DMS53 treated with DMSO at 0.1 percent for 48 hours (cell line): ENCODE results near the gene ZNF521.

Experiments
- DNase-seq: peaks from one replicate; lab custom pipeline; 2025; ENCODE audit not compliant: unreplicated experiment; lab: John Stamatoyannopoulos, UW

Gene ZNF521

DNA sequence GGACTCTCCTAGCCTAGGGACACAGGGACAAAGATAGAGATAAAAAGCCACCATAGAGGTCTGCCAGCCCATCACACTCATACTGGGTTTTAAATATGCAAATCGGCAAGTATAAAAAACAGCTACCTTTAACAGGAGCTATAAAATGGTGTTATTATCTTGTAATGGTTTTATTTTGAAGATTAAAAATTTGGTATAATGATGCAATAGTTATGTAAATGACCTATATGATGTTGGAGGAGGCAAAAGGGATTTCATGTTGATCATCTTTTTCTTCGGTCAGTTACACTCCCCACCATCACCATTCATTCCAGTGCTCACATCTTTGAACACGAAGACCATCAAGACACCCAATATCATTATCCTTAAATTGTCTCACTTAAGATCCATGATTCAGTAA lies 11.2 kb downstream of the ZNF521 start:
- no peak for DNase-seq

DNA sequence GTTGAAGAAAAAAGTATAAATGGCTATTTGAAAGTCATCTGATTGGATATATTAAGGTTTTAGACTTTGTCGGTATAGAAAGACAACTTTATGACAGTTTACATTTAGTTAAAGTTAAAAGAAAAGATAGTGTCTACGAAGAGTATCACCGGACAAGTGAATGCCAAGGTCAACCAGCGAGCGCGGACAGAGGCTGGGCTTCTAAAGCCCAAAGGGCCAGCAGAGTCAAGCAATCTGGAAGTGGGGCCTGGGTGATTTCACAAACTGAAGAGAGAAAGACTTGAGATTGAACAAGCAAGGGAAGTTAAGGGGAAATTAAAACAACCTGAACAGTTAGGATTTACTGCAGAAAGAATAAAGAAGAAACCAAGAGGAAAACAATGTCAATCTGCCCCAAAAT lies 16.3 kb downstream of the ZNF521 start:
- no peak for DNase-seq

DNA sequence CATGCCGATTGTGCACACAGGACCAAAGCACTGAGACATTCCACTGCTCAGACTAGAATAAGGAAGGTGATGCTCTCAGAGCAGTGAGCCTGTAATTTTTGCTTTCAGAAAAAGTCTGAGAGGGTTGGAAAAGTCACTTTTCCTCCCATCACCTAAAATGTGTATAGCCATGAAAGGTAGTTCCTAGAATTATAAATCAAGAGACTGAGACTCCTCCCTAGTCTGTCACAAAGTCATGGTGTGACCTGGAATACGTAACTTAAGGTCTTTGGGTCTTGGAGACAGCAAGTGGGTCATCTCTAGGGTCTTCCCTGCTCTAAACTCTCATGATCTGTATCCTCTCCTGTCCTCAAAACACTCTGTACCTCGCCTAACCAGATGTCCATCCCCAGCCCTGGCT lies 16.9 kb downstream of the ZNF521 start:
- DNase-seq = no peak

- no peak for DNase-seq
Observed at GRCh38 chr18:25334588-25334987, 17.4 kb downstream of the ZNF521 start.

DNA sequence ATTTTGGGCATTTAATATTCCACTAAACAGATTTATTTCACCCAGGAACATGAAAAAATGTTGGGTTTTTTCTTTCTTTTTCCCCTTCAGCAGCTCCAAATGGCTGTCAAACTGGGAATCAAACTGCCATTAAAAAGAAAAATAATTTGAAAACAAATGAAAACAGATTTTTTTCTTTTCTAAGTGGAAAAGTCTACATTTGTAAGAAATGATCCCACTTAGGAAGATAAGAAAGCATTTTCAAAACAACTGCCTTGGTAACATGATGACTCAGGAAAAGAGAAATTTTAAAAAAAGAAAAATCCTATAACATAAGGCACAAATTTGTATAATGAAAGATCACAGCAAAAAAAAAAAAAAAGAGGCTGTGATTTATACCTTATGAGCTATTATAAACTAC lies 20.0 kb downstream of the ZNF521 start:
- no peak for DNase-seq

DNA sequence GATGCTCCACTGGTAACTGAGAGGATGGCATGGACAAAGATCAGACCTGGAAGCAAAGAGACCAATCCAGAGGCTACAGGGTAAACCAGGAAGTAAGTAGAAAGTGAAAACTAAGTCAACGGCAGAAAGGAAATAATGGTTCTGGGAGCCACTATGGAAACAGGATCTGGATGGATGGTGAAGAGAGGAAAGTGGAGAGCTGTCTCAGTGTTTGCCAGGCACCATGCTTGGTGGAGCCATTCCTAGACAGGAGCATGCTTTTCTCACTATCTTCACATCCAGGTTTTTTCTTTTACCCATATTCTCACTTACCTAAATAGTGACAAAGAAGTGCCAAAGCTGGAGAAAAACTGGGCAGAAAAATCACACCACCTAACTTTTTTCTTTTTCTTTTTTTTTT lies 22.2 kb downstream of the ZNF521 start:
- no peak for DNase-seq

DNA sequence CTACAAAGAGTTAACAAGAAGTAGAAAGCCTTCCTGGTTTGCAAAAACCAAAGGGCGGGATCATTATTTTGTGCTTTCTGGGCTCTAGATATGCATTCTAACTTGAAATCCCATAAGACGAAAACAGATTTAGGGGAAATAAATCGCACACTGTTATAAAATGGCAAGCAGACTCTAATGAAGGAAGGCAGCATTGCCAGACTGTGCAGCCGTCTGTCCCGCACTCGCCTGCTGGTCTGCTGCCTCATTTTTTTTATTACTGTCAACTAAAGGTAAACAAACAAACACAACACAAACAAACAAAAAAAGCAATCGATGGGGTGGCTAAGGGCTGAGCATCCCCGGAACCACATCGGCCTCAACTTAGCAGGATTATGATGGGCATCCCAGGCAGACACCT lies 24.4 kb downstream of the ZNF521 start:
- DNase-seq = no peak

- no peak for DNase-seq
Observed at GRCh38 chr18:25326361-25326952, 25.5 kb downstream of the ZNF521 start.

GRCh38 chr18:25322806-25323205 lies 29.2 kb downstream of the ZNF521 start:
- no peak for DNase-seq

GRCh38 chr18:25316381-25317018 lies 35.5 kb downstream of the ZNF521 start:
- DNase-seq = no peak

- no peak for DNase-seq
Observed at GRCh38 chr18:25314838-25315190, 37.2 kb downstream of the ZNF521 start.

DNA sequence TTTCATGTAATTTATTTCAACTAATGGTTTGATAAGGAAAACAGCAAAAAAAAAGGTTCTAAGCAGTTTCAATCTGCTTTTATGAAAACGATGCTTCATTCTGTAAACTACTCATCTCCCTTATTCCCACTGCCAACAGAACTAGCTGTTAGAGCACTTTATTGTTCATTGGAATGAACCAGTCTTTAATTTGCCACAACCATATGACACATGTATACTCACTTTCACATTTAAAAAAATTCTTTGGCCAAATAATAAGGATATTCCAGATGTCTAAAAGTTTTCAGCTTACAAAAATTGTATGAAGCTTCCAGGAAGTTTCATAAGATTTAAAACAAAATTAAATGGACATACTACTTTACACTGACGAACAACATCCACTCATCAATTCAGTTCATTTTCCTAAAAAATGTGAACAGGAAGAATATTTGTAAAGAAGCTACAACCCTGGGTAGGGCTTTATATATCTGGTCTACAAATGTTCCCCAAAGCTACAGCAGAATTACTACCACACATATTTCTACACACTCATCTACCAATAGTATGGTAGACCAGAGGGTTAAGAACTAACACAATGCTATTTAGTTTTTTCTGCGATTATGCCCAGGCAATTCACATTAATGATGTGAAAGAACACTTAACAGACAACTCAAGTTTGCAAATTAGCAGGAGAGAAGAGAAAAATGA lies 37.7 kb downstream of the ZNF521 start:
- no peak for DNase-seq

- DNase-seq = no peak
Observed at GRCh38 chr18:25313268-25313667, 38.7 kb downstream of the ZNF521 start.

- peak; percentile 1 for DNase-seq
Observed at GRCh38 chr18:25310045-25310444, 41.9 kb downstream of the ZNF521 start.

DNA sequence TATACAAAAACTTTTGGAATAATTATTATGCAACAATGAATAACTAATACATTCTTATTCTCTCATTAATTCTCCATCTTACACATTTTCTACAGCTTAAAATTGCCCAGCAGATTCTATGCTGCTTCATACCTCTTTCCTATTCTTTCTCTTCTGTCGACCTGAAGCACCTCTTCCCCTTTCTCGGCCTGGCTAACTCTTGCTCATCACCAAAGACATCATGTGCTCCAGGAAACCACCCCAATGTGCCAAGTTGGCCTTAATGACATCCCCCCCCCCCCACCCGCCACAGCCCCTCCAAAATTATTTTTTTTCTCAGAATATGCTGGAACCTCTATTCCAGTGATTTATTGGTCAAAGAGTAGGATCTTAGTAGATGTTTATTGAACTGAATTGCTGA lies 43.6 kb downstream of the ZNF521 start:
- no peak for DNase-seq

- DNase-seq = no peak
Observed at GRCh38 chr18:25307192-25307591, 44.8 kb downstream of the ZNF521 start.

DNA sequence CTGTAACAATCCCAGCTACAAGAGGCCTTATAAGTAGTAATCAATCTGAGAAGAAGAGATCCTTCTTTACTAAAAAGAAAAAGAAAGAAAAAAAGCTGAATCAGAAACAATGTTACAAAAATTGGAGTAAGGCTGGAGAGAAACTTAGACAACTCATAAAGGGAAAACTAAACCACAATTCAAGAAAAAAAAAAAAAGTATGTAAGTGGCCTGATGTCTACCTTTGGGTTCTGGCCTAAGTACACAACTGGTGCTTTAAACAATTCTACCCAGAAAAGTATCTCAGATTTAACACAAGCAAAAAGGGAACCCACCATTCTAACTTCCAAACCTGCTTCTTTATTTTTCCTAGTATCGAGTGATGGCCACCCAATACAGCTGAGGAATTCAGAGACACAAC lies 45.3 kb downstream of the ZNF521 start:
- no peak for DNase-seq

DNA sequence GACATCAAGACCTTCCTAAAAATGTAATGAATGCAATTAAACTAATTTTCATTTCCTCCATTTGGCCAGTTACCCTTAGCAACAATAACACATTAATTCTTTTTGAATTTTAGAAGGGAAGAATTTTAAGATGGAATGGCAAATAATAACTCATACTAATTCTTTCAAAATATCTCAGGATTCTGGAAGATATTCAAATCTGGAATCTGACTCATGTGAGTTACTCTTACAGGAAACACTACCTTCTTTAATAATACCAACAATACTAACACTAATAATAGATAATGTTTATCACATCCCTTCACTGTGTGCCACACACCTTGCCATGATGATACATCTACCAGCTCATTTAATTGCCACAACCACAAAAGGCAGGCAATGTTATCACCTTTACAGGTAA lies 46.4 kb downstream of the ZNF521 start:
- DNase-seq = no peak

DNA sequence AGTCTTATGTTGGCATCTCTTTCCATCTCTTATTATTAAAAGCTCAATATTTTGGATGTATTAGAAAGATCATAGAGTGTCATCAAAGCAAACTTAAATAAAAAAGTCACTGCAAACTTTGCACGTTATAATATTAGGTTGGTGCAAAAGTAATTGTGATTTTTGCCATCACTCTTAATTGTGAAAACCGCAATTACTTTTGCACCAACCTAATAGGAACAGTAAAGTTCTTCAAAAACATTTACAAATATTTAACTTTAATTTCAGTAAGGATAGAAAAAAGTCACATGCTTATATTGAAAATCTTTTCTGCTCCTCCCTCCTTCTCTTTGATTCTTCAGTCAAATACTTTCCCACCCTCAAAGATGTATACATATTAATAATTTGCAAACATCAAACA lies 51.5 kb downstream of the ZNF521 start:
- no peak for DNase-seq

GRCh38 chr18:25299426-25300300 lies 52.3 kb downstream of the ZNF521 start:
- DNase-seq = no peak

- DNase-seq = peak; percentile 32
Observed at GRCh38 chr18:25298853-25299274, 53.1 kb downstream of the ZNF521 start.
